Lower leg skin (tissue), 3 donors: ENCODE measurements around the gene KCTD13.

Source experiments
- CTCF ChIP-seq, 3 donors: fragments of 450-650 bp; IDR thresholded peaks; one replicate each; pipeline ENCODE4 v1.5.1; 2016; ENCODE audit warnings: antibody characterized with exemption in 3 of 3, mild to moderate bottlenecking in 3 of 3, moderate library complexity in 2 of 3
- POLR2A ChIP-seq, 2 donors: fragments of 450-650 bp; IDR thresholded peaks; one replicate each; pipeline ENCODE4 v1.6.1; 2016 to 2017; ENCODE audit warnings: antibody characterized with exemption in 2 of 2, mild to moderate bottlenecking in 1 of 2, moderate library complexity in 1 of 2

DNA sequence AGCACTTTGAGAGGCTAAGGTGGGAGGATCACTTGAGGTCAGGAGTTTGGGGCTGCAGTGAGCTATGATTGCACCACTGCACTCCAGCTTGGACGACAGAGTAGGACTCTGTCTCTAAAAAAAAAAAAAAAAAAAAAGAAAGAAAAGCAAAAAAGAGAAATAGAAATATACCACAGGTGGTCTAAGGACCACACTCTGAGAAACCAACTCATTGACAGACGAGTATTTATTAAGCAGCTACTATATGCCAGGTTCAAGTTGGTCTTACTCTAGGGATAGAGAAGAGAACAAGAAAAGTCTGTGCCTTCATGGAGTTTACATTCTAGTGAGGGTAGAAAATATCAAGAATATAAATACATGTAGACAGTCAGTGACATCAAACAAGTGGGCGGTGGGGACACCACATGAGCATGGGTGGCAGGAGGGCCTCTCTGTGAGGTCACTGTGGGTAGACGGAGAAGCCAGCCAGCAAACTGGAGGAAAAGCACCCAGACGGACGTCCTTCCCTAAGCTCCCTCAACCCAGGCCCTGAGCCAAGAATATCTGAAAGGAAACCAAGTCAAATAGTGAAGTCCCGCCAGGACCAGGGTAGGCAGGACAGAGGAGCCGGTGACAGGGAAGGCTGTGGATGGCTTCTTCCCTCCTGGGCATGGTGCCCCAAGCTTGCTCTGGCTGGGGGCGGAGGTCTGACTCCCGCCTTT is 67.7 kb downstream of the KCTD13 start:
- no peak for TF ChIP-seq CTCF (IDR thresholded peaks at IDR 0.05)
- TF ChIP-seq POLR2A (IDR thresholded peaks at IDR 0.05), result no peak
